Chondrocyte (in vitro differentiated cells): ENCODE results near the gene USP19. TPM values are rescaled to one million over a fixed set of nuclear protein-coding genes. Genes with fewer than 3 reads are reported as not detected.
A peak's percentile ranks its signal among the peaks of the same experiment; 100 is the strongest.

Source experiments
- DNase-seq: peaks from one replicate; pipeline ENCODE4 v3.0.0; 2021; ENCODE audit warnings: mixed read lengths, low spot score
- H3K27ac Mint-ChIP-seq: one replicate; pipeline ENCODE4 v1.8.0; 2021; ENCODE audit warnings: mild to moderate bottlenecking, moderate library complexity, mixed read lengths; ENCODE audit not compliant: unreplicated experiment
- H3K27me3 Mint-ChIP-seq: 2 replicates; pipeline ENCODE4 v1.8.0; 2021; ENCODE audit warnings: low read depth, mixed read lengths
- H3K36me3 Mint-ChIP-seq: 2 replicates; pipeline ENCODE4 v1.8.0; 2021; ENCODE audit warnings: low read depth, mixed read lengths
- H3K4me1 Mint-ChIP-seq: 2 replicates; pipeline ENCODE4 v1.8.0; 2021; ENCODE audit warnings: low read depth, mild to moderate bottlenecking, mixed read lengths
- H3K4me3 Mint-ChIP-seq: one replicate; pipeline ENCODE4 v1.8.0; 2021; ENCODE audit warnings: mild to moderate bottlenecking, moderate library complexity, mixed read lengths; ENCODE audit not compliant: unreplicated experiment
- H3K9me3 Mint-ChIP-seq: 2 replicates; pipeline ENCODE4 v1.8.0; 2021; ENCODE audit warnings: low read depth, mixed read lengths
- CTCF ChIP-seq: fragments of 200-600 bp; sonication (generic); IDR thresholded peaks from 2 replicates; pipeline ENCODE4 v1.5.0; 2021; ENCODE audit warnings: antibody characterized with exemption, mild to moderate bottlenecking, moderate library complexity
- microRNA-seq: library from miRNA; unstranded; fragments of <30 nt; microRNA quantifications from one replicate; pipeline ENCODE4 v1.2.0, GENCODE V29; 2020; ENCODE audit warnings: borderline number of aligned reads
- total RNA-seq: library from RNA; stranded (reverse); gene quantifications from 3 replicates; pipeline ENCODE4 v1.2.1, GENCODE V29; 2021

USP19 gene
- total RNA-seq, 1 donor from 2014 or later, result 34.2 TPM

GRCh38 chr3:49092938-49093852 lies 27.4 kb downstream of the USP19 start:
- TF ChIP-seq CTCF, result no peak
- no peaks in the 10 kb centered on the region for H3K27me3 Mint-ChIP-seq
- H3K4me1 Mint-ChIP-seq, result peaks cover 37% of the 10 kb centered on the region
- peak overlapping the region; percentile 96 for H3K27ac Mint-ChIP-seq
- peak; percentile 85 for DNase-seq
- no peaks in the 10 kb centered on the region for H3K9me3 Mint-ChIP-seq
- H3K4me3 Mint-ChIP-seq, result peak overlapping the region; percentile 88
- H3K36me3 Mint-ChIP-seq, result peaks cover 3% of the 10 kb centered on the region

GRCh38 chr3:49081429-49081828 lies 39.2 kb downstream of the USP19 start:
- no peak for TF ChIP-seq CTCF
- H3K36me3 Mint-ChIP-seq, result peaks cover 10% of the 10 kb centered on the region
- H3K27ac Mint-ChIP-seq, result no peak overlapping the region
- H3K27me3 Mint-ChIP-seq, result no peaks in the 10 kb centered on the region
- H3K4me3 Mint-ChIP-seq, result no peak overlapping the region
- DNase-seq, result peak; percentile 46
- no peaks in the 10 kb centered on the region for H3K4me1 Mint-ChIP-seq
- no peaks in the 10 kb centered on the region for H3K9me3 Mint-ChIP-seq

DNA sequence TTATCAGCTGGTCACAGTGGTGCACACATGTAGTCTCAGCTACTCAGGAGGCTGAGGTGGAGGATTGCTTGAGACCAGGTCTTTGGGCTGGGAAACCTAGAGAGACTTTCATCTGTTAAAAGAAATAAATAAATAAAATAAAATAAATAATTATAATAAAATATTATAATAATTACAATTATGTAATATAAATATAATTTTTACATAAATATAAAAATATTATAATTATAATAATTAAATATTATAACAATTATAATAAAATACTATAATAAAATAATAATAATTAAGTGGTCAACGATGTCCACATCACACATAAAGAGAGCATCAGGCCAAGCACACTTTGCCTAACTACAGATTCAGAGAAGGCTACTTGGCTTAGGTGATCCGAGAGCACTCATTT lies 41.4 kb downstream of the USP19 start:
- Mint-ChIP-seq H3K27me3 (no peaks in the 10 kb centered on the region), H3K36me3 (peaks cover 16% of the 10 kb centered on the region), H3K27ac (no peak overlapping the region), H3K4me1 (no peaks in the 10 kb centered on the region), H3K9me3 (no peaks in the 10 kb centered on the region), H3K4me3 (no peak overlapping the region)
- no peak for DNase-seq
- no peak for TF ChIP-seq CTCF

GRCh38 chr3:49076646-49077045 lies 44.0 kb downstream of the USP19 start:
- peaks cover 26% of the 10 kb centered on the region for H3K36me3 Mint-ChIP-seq
- TF ChIP-seq CTCF, result no peak
- no peaks in the 10 kb centered on the region for H3K4me1 Mint-ChIP-seq
- H3K4me3 Mint-ChIP-seq, result no peak overlapping the region
- peak; percentile 19 for DNase-seq
- no peaks in the 10 kb centered on the region for H3K27me3 Mint-ChIP-seq
- no peak overlapping the region for H3K27ac Mint-ChIP-seq
- no peaks in the 10 kb centered on the region for H3K9me3 Mint-ChIP-seq

DNA sequence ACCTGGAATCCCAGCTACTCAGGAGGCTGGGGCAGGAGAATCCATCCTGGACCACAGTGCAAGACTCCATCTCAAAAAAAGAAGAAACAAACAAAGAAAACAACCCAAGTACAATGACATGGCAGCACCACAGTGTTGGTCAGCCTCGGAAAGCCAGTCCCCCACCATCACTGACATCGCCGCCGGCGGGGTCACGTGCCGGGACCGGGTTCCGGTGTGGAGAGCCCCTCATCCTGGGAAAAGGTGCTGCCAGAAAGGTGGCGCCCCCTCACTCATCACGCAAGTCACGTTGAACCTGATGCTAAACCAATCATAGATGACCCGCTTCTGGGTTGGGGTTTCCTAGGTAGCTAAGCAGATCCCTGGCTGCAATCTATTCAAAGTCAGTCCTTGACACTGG lies 44.5 kb downstream of the USP19 start:
- peaks cover 27% of the 10 kb centered on the region for H3K36me3 Mint-ChIP-seq
- H3K4me3 Mint-ChIP-seq, result no peak overlapping the region
- H3K27ac Mint-ChIP-seq, result no peak overlapping the region
- no peak for DNase-seq
- H3K27me3 Mint-ChIP-seq, result no peaks in the 10 kb centered on the region
- no peaks in the 10 kb centered on the region for H3K4me1 Mint-ChIP-seq
- H3K9me3 Mint-ChIP-seq, result no peaks in the 10 kb centered on the region
- TF ChIP-seq CTCF, result no peak

Small RNA genes within 50 kb of the gene (microRNA-seq; reads per million reads assigned to microRNA genes)
- not detected for gene MIR6890

Other genes with a start within 250 kb of the USP19 start
- 21.7 to 28.1 TPM (median 23.7 TPM) in 3 replicates for gene SLC25A20, start 221.9 kb downstream of the USP19 start, total RNA-seq
- gene ARIH2, start 202.0 kb downstream of the USP19 start, total RNA-seq, result 61.7 to 69.9 TPM (median 69.2 TPM) in 3 replicates
- gene P4HTM, start 130.6 kb downstream of the USP19 start, total RNA-seq, result 25.6 to 31.0 TPM (median 26.3 TPM) in 3 replicates
- gene WDR6, start 113.4 kb downstream of the USP19 start, total RNA-seq, result 164 to 222 TPM (median 168 TPM) in 3 replicates
- 18.3 to 29.7 TPM (median 21.5 TPM) in 3 replicates for gene DALRD3, start 102.2 kb downstream of the USP19 start, total RNA-seq
- gene NDUFAF3, start 98.7 kb downstream of the USP19 start, total RNA-seq, result 60.4 to 74.3 TPM (median 69.2 TPM) in 3 replicates
- gene IMPDH2, start 91.4 kb downstream of the USP19 start, total RNA-seq, result 133 to 199 TPM (median 140 TPM) in 3 replicates
- 77.5 to 89.5 TPM (median 79.3 TPM) in 3 replicates for gene QRICH1, start 26.8 kb downstream of the USP19 start, total RNA-seq
- 144 to 225 TPM (median 177 TPM) in 3 replicates for gene QARS1, start 16.1 kb downstream of the USP19 start, total RNA-seq
- 824 to 1,096 TPM (median 1,075 TPM) in 3 replicates for gene LAMB2, start 12.2 kb upstream of the USP19 start, total RNA-seq
- gene CCDC71, start 45.5 kb upstream of the USP19 start, total RNA-seq, result 18.1 to 19.4 TPM (median 18.7 TPM) in 3 replicates
- gene KLHDC8B, start 50.8 kb upstream of the USP19 start, total RNA-seq, result 15.6 to 40.8 TPM (median 35.1 TPM) in 3 replicates
- gene C3orf62, start 156.4 kb upstream of the USP19 start, total RNA-seq, result 4.6 to 7.3 TPM (median 6.9 TPM) in 3 replicates
- 31.6 to 41.0 TPM (median 31.9 TPM) in 3 replicates for gene USP4, start 219.2 kb upstream of the USP19 start, total RNA-seq
- 87.9 to 92.6 TPM (median 91.3 TPM) in 3 replicates for gene GPX1, start 237.5 kb upstream of the USP19 start, total RNA-seq